GM21576 (cell line): ENCODE measurements around the gene PATL2.
"Not testable (repeated sequence)": the region's sequence is repeated elsewhere in the genome, so short reads cannot be mapped to it uniquely, and the experiment has no call there.

Experiments used
- ATAC-seq: cut with Tn5 transposase; IDR thresholded peaks from one replicate; pipeline ENCODE4 v1.9.1; 2021; ENCODE audit warnings: mild to moderate bottlenecking, moderate library complexity; ENCODE audit not compliant: unreplicated experiment

Gene PATL2

GRCh38 chr15:44654858-44655257 is 56.3 kb downstream of the PATL2 start:
- ATAC-seq = no peak

- ATAC-seq = no peak
Observed at GRCh38 chr15:44647637-44648036, 63.5 kb downstream of the PATL2 start.

- no peak for ATAC-seq
Observed at GRCh38 chr15:44647036-44647435, 64.1 kb downstream of the PATL2 start.

- ATAC-seq = no peak
Observed at GRCh38 chr15:44646460-44646859, 64.7 kb downstream of the PATL2 start.

DNA sequence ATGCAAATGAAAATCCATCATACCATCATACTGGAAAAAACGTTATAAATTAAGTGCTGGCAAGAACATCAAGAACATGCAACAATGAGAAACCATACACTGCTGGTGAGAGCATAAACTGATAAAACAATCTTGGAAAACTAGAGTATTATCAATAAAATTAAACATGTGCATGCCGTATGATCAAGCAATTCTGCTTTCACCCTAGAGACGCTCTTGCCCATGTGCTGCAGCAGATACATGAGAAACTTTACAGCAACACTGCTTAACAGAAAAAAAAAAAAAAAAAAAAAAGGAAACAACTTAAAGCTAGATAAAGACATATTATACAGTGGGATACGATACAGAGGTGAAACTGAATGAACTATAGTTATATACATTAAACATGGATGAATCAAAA is 69.5 kb downstream of the PATL2 start:
- no peak for ATAC-seq

DNA sequence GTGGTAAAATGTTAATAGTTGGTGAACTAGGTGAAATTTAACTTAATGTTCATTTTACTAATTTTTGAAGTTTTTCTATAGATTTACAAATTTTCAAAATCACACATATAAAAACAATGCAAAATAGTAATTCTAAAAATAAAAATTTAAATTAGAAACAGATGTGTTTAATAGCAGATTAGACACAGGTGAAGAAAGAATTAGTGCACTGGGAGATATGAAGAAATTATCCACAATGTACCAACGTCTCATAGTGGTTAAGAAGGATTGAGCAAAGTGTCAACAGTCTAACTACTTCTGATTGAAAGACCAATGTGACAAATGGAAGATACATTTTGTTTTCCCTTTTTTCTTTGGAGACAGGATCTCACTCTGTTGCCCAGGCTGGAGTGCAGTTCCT is 74.1 kb downstream of the PATL2 start:
- ATAC-seq = no peak

GRCh38 chr15:44633603-44634002 is 77.5 kb downstream of the PATL2 start:
- no peak for ATAC-seq

DNA sequence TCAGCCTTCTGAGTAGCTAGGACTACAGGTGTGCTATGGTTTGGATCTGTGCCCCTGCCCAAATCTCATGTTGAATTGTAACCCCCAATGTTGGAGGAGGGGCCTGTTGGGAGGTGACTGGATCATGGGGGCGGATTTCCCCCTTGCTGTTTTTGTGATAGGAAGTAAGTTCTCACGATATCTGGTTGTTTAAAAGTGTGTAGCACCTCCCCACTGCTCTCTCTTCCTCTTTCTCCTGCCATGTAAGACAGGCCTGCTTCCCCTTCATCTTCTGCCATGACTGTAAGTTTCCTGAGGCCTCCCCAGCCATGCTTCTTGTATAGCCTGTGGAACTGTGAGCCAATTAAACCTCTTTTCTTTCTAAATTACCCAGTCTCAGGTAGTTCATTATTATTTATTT is 85.8 kb downstream of the PATL2 start:
- ATAC-seq = not testable (repeated sequence)

DNA sequence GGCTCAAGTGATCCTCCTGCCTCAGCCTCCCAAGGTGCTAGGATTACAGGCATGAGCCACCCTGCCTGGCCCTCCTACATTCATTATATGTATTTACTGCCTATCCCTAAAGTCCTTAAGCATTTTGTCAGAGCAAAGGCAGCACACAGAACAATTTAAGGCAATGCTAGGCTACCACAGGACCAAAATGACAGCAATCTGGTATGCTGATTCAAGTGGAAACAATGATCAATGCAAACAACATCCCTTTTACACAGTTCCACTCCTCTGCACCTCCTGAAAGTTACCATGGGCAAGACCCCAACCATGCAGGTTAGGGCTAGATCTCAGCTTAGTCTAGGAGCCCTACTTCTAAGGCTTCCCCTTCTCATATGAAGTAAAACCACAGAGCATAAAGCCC is 87.9 kb downstream of the PATL2 start:
- ATAC-seq = no peak

- no peak for ATAC-seq
Observed at GRCh38 chr15:44620081-44620480, 91.0 kb downstream of the PATL2 start.

DNA sequence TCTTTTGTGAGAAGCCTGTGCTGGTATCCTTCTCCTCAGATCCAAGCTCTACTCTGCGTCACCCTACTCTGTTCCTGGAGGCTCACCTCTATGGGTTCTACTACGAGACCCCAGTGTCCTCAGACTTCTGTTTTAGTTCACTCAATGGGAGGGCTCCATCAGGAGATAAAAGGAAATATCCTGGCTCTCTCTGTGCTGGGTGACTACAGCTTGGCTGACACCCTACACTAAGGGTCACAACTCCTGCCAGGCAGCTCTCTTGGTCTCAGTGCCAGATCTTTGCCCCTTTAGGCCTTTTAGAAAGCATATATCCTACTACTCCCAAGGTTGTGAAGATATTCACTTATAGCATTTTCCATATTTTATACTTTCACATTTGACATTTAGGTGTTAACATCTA is 94.1 kb downstream of the PATL2 start:
- no peak for ATAC-seq
